ENCODE results near the gene MPZL2. TPM values are rescaled to one million over a fixed set of nuclear protein-coding genes. Genes with fewer than 3 reads are reported as not detected.

Gene MPZL2
- total and polyA plus RNA-seq, 2 experiments from 2014 or later = 2.6 to 4.2 TPM

- no peak overlapping the region for H3K27ac Mint-ChIP-seq
- H3K79me2 ChIP-seq (replicated peaks; ENCODE audit: insufficient read depth) = no peaks in the 10 kb centered on the region
- H3K27me3 ChIP-seq (ENCODE audit: insufficient read depth) = peaks cover 15% of the 10 kb centered on the region; the same call in 1 of the 2 replicates
- DNase-seq (ENCODE audit: low spot score) = no peak
- no peak overlapping the region for H3K4me2 ChIP-seq
- H3K4me3 ChIP-seq = no peak overlapping the region
- no peak overlapping the region for H3K27ac ChIP-seq (ENCODE audit: low read depth)
- no peak overlapping the region for H2AFZ ChIP-seq
- no peak for ATAC-seq
- peak in 1 of 2 experiments; percentile 21; a peak in 2 of 4 replicates for TF ChIP-seq CTCF (conservative IDR thresholded peaks at IDR 0.05; ENCODE audit: low read depth in 2 of 2)
- TF ChIP-seq STAT1 (IDR thresholded peaks at IDR 0.05; ENCODE audit: unreplicated experiment) = no peak
- TF ChIP-seq NANOG (IDR thresholded peaks at IDR 0.05; ENCODE audit: borderline replicate concordance) = no peak
- TF ChIP-seq, protein P1, sequence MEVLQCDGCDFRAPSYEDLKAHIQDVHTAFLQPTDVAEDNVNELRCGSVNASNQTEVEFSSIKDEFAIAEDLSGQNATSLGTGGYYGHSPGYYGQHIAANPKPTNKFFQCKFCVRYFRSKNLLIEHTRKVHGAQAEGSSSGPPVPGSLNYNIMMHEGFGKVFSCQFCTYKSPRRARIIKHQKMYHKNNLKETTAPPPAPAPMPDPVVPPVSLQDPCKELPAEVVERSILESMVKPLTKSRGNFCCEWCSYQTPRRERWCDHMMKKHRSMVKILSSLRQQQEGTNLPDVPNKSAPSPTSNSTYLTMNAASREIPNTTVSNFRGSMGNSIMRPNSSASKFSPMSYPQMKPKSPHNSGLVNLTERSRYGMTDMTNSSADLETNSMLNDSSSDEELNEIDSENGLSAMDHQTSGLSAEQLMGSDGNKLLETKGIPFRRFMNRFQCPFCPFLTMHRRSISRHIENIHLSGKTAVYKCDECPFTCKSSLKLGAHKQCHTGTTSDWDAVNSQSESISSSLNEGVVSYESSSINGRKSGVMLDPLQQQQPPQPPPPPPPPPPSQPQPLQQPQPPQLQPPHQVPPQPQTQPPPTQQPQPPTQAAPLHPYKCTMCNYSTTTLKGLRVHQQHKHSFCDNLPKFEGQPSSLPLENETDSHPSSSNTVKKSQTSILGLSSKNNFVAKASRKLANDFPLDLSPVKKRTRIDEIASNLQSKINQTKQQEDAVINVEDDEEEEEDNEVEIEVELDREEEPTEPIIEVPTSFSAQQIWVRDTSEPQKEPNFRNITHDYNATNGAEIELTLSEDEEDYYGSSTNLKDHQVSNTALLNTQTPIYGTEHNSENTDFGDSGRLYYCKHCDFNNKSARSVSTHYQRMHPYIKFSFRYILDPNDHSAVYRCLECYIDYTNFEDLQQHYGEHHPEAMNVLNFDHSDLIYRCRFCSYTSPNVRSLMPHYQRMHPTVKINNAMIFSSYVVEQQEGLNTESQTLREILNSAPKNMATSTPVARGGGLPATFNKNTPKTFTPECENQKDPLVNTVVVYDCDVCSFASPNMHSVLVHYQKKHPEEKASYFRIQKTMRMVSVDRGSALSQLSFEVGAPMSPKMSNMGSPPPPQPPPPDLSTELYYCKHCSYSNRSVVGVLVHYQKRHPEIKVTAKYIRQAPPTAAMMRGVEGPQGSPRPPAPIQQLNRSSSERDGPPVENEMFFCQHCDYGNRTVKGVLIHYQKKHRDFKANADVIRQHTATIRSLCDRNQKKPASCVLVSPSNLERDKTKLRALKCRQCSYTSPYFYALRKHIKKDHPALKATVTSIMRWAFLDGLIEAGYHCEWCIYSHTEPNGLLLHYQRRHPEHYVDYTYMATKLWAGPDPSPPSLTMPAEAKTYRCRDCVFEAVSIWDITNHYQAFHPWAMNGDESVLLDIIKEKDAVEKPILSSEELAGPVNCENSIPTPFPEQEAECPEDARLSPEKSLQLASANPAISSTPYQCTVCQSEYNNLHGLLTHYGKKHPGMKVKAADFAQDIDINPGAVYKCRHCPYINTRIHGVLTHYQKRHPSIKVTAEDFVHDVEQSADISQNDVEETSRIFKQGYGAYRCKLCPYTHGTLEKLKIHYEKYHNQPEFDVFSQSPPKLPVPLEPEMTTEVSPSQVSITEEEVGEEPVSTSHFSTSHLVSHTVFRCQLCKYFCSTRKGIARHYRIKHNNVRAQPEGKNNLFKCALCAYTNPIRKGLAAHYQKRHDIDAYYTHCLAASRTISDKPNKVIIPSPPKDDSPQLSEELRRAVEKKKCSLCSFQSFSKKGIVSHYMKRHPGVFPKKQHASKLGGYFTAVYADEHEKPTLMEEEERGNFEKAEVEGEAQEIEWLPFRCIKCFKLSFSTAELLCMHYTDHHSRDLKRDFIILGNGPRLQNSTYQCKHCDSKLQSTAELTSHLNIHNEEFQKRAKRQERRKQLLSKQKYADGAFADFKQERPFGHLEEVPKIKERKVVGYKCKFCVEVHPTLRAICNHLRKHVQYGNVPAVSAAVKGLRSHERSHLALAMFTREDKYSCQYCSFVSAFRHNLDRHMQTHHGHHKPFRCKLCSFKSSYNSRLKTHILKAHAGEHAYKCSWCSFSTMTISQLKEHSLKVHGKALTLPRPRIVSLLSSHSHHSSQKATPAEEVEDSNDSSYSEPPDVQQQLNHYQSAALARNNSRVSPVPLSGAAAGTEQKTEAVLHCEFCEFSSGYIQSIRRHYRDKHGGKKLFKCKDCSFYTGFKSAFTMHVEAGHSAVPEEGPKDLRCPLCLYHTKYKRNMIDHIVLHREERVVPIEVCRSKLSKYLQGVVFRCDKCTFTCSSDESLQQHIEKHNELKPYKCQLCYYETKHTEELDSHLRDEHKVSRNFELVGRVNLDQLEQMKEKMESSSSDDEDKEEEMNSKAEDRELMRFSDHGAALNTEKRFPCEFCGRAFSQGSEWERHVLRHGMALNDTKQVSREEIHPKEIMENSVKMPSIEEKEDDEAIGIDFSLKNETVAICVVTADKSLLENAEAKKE (CRISPR knock-in tag; IDR thresholded peaks at IDR 0.05) = no peak
- no peak for TF ChIP-seq ZNF114 (CRISPR knock-in tag; IDR thresholded peaks at IDR 0.05)
- peaks cover 23% of the 10 kb centered on the region for H3K4me1 ChIP-seq (ENCODE audit: insufficient read depth)
- H3K9me3 Mint-ChIP-seq = no peaks in the 10 kb centered on the region
- no peaks in the 10 kb centered on the region for H3K36me3 ChIP-seq (ENCODE audit: insufficient read depth)
- H3K4me3 Mint-ChIP-seq = no peak overlapping the region
- no peaks in the 10 kb centered on the region for H3K36me3 Mint-ChIP-seq (ENCODE audit: low read depth)
- H3K27me3 Mint-ChIP-seq (ENCODE audit: insufficient read depth, low read depth, poor library complexity) = peaks cover 7% of the 10 kb centered on the region
- H3F3A ChIP-seq (replicated peaks; ENCODE audit: low read depth) = peaks cover 9% of the 10 kb centered on the region
- H3K4me1 Mint-ChIP-seq = peaks cover 21% of the 10 kb centered on the region
- H3K9me2 ChIP-seq (ENCODE audit: insufficient read depth) = no peaks in the 10 kb centered on the region
- H4K20me1 ChIP-seq (replicated peaks; ENCODE audit: insufficient read depth) = no peaks in the 10 kb centered on the region
These were observed 47.4 kb upstream of the MPZL2 start for GRCh38 chr11:118311518-118311917.
